Measurements from ENCODE around the gene SASH1. TPM values are rescaled to one million over a fixed set of nuclear protein-coding genes. Genes with fewer than 3 reads are reported as not detected.

The SASH1 gene
- total RNA-seq, 1 experiment from 2014 or later, result 27.4 TPM

- Mint-ChIP-seq H3K4me3 (no peak overlapping the region), H3K36me3 (no peaks in the 10 kb centered on the region), H3K4me1 (peaks cover 21% of the 10 kb centered on the region), H3K27ac (peak overlapping the region; percentile 79; the same call in 1 of the 2 replicates), H3K27me3 (ENCODE audit: low read depth) (no peaks in the 10 kb centered on the region), H3K9me3 (no peaks in the 10 kb centered on the region)
- peak; percentile 86 for ATAC-seq
- TF ChIP-seq CTCF (IDR thresholded peaks at IDR 0.05) (peak; percentile 73), HMGXB4 (CRISPR knock-in tag; IDR thresholded peaks at IDR 0.05) (no peak)
- peak; percentile 69 for DNase-seq (ENCODE audit: low spot score)
- CTCF ChIA-PET, result interaction anchor here (0.6 to 1.9 kb wide), 13 partner anchors 11 to 287 kb away, joined by 3 to 11 read pairs (median 4); partner anchors contain the start of gene SASH1
- POLR2A ChIA-PET, result no interaction called here
Observed at GRCh38 chr6:148464319-148465010, 121.8 kb downstream of the SASH1 start.

- POLR2A ChIA-PET, result no interaction called here
- no peaks in the 10 kb centered on the region for H3K9me3 Mint-ChIP-seq
- no peaks in the 10 kb centered on the region for H3K27me3 Mint-ChIP-seq (ENCODE audit: low read depth)
- ATAC-seq, result no peak
- no peaks in the 10 kb centered on the region for H3K36me3 Mint-ChIP-seq
- H3K4me3 Mint-ChIP-seq, result no peak overlapping the region
- peak overlapping the region; percentile 79; the same call in 1 of the 2 replicates for H3K27ac Mint-ChIP-seq
- DNase-seq (ENCODE audit: low spot score), result no peak
- CTCF ChIA-PET, result interaction anchor here (1.1 to 2.0 kb wide), 6 partner anchors 12 to 288 kb away, joined by 3 to 11 read pairs (median 5); no protein-coding TSS in a partner anchor
- H3K4me1 Mint-ChIP-seq, result peaks cover 24% of the 10 kb centered on the region
- TF ChIP-seq TCF7 (CRISPR knock-in tag; IDR thresholded peaks at IDR 0.05; ENCODE audit: low read depth), result no peak
- TF ChIP-seq E2F1 (CRISPR knock-in tag; IDR thresholded peaks at IDR 0.05), result no peak
- TF ChIP-seq ZNF423 (CRISPR knock-in tag; IDR thresholded peaks at IDR 0.05), result no peak
- TF ChIP-seq NFATC4 (CRISPR knock-in tag; IDR thresholded peaks at IDR 0.05), result no peak
- TF ChIP-seq E2F5 (CRISPR knock-in tag; IDR thresholded peaks at IDR 0.05), result no peak
- TF ChIP-seq ETV6 (CRISPR knock-in tag; IDR thresholded peaks at IDR 0.05), result no peak
- TF ChIP-seq E2F4 (CRISPR knock-in tag; IDR thresholded peaks at IDR 0.05; ENCODE audit: borderline replicate concordance, low read depth), result no peak
- TF ChIP-seq GABPB1 (CRISPR knock-in tag; IDR thresholded peaks at IDR 0.05), result no peak
- TF ChIP-seq ATF2 (CRISPR knock-in tag; IDR thresholded peaks at IDR 0.05; ENCODE audit: borderline replicate concordance, low read depth), result no peak
- no peak for TF ChIP-seq GTF2I (CRISPR knock-in tag; conservative IDR thresholded peaks at IDR 0.05)
- TF ChIP-seq SP1 (CRISPR knock-in tag; conservative IDR thresholded peaks at IDR 0.05), result no peak
- TF ChIP-seq HMGA2 (CRISPR knock-in tag; IDR thresholded peaks at IDR 0.05), result no peak
- TF ChIP-seq USF1 (CRISPR knock-in tag; IDR thresholded peaks at IDR 0.05), result no peak
- TF ChIP-seq CREB1 (CRISPR knock-in tag; IDR thresholded peaks at IDR 0.05), result no peak
- no peak for TF ChIP-seq CREM (CRISPR knock-in tag; IDR thresholded peaks at IDR 0.05)
- no peak for TF ChIP-seq ZSCAN18 (CRISPR knock-in tag; IDR thresholded peaks at IDR 0.05)
- no peak for TF ChIP-seq AR (CRISPR knock-in tag; IDR thresholded peaks at IDR 0.05)
Observed at GRCh38 chr6:148465011-148465335, 122.3 kb downstream of the SASH1 start.

Measured in WTC11 (cell line).